HG03521 (cell line): ENCODE measurements around the gene GGA2.
"Not testable (repeated sequence)": the region's sequence is repeated elsewhere in the genome, so short reads cannot be mapped to it uniquely, and the experiment has no call there.

ENCODE experiments used
- ATAC-seq: cut with Tn5 transposase; IDR thresholded peaks from one replicate; pipeline ENCODE4 v1.9.1; 2021; ENCODE audit warnings: mild to moderate bottlenecking, moderate library complexity; ENCODE audit not compliant: unreplicated experiment

The GGA2 gene

GRCh38 chr16:23523876-23524385, 13.6 kb upstream of the GGA2 start:
- no peak for ATAC-seq

- ATAC-seq, result no peak
Observed at GRCh38 chr16:23523321-23523720, 13.0 kb upstream of the GGA2 start.

- no peak for ATAC-seq
Observed at GRCh38 chr16:23521965-23522364, 11.7 kb upstream of the GGA2 start.

- no peak for ATAC-seq
Observed at GRCh38 chr16:23521037-23521743, 10.9 kb upstream of the GGA2 start.

- no peak for ATAC-seq
Observed at GRCh38 chr16:23520500-23520899, 10.2 kb upstream of the GGA2 start.

GRCh38 chr16:23519282-23519681, 9.0 kb upstream of the GGA2 start:
- no peak for ATAC-seq

GRCh38 chr16:23518435-23518891, 8.2 kb upstream of the GGA2 start:
- peak; percentile 44 for ATAC-seq

- ATAC-seq, result no peak
Observed at GRCh38 chr16:23516366-23517137, 6.3 kb upstream of the GGA2 start.

GRCh38 chr16:23515881-23516280, 5.6 kb upstream of the GGA2 start:
- no peak for ATAC-seq

- no peak for ATAC-seq
Observed at GRCh38 chr16:23514381-23515152, 4.3 kb upstream of the GGA2 start.

- no peak for ATAC-seq
Observed at GRCh38 chr16:23512168-23512695, 1.9 kb upstream of the GGA2 start.

- ATAC-seq, result no peak
Observed at GRCh38 chr16:23511731-23512130, 1.4 kb upstream of the GGA2 start.

- ATAC-seq, result not testable (repeated sequence)
Observed at GRCh38 chr16:23510915-23511270, 599 bp upstream of the GGA2 start.

GRCh38 chr16:23509782-23510163, 521 bp downstream of the GGA2 start:
- no peak for ATAC-seq

- no peak for ATAC-seq
Observed at GRCh38 chr16:23509441-23509754, 896 bp downstream of the GGA2 start.

GRCh38 chr16:23508589-23509440, 1.5 kb downstream of the GGA2 start:
- no peak for ATAC-seq

- ATAC-seq, result no peak
Observed at GRCh38 chr16:23506606-23506994, 3.7 kb downstream of the GGA2 start.

- no peak for ATAC-seq
Observed at GRCh38 chr16:23505671-23506605, 4.4 kb downstream of the GGA2 start.

GRCh38 chr16:23505180-23505665, 5.1 kb downstream of the GGA2 start:
- ATAC-seq, result peak; percentile 3
